Neutrophil (primary cell): ENCODE data around the gene MRTFB.
"Not testable (repeated sequence)": the region's sequence is repeated elsewhere in the genome, so short reads cannot be mapped to it uniquely, and the experiment has no call there.

Source experiments
- H3K27ac ChIP-seq: fragments of 200-600 bp; sonication (generic); 2 replicates; pipeline ENCODE4 v1.5.1; 2016; ENCODE audit warnings: mild to moderate bottlenecking, moderate library complexity
- H3K27me3 ChIP-seq: fragments of 200-600 bp; sonication (generic); 2 replicates; pipeline ENCODE4 v1.6.0; 2016; ENCODE audit warnings: mild to moderate bottlenecking
- H3K36me3 ChIP-seq: fragments of 200-600 bp; sonication (generic); 2 replicates; pipeline ENCODE4 v1.5.1; 2017
- H3K4me1 ChIP-seq, 2 experiments: fragments of 200-600 bp in 1 of 2; sonication (generic) in 1 of 2; 1 replicate in 1 of 2; 2 replicates in 1 of 2; pipeline versions ENCODE4 v1.5.1 to v1.6.1; 2013 to 2016; ENCODE audit warnings: low read depth in 1 of 2, low read length in 1 of 2, mild to moderate bottlenecking in 1 of 2, moderate library complexity in 1 of 2; ENCODE audit not compliant: control insufficient read depth in 1 of 2, insufficient read depth in 1 of 2
- H3K4me3 ChIP-seq, 2 experiments: fragments of 200-600 bp in 1 of 2; sonication (generic) in 1 of 2; 1 replicate in 1 of 2; 2 replicates in 1 of 2; pipeline ENCODE4 v1.5.1; 2013 to 2016; ENCODE audit warnings: low read depth in 1 of 2, low read length in 1 of 2, mild to moderate bottlenecking in 1 of 2, moderate library complexity in 1 of 2
- H3K9me3 ChIP-seq: fragments of 200-600 bp; sonication (generic); 2 replicates; pipeline ENCODE4 v1.5.1; 2016
- TF ChIP-seq, protein P1 (sequence below): fragments of 200-600 bp; sonication (generic); IDR thresholded peaks from 2 replicates; pipeline ENCODE4 v1.5.1; 2016; ENCODE audit warnings: antibody characterized with exemption

MRTFB gene

DNA sequence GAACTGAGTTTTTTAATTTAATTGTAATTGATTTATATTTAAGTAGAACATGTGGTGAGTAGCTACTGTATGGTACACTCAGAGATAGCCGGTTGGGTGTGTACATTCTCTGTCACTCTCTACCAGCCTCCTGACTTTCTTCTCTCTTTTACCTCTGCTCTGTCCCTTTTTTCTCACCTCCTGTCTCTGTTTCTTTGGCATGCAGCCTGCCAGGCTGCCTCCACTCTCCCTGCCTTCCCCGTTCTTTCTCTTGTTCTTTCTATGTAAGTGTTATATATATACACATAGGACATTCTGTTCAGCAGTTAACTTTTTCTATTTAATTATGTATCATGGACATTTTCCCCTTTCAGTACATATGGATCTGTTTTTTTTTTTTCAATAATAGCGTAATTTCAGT, 50.8 kb downstream of the MRTFB start:
- Histone ChIP-seq H3K27ac (no peak overlapping the region), H3K27me3 (no peaks in the 10 kb centered on the region), H3K9me3 (no peaks in the 10 kb centered on the region), H3K4me3 (no peak overlapping the region), H3K4me1 (no peaks in the 10 kb centered on the region), H3K36me3 (no peaks in the 10 kb centered on the region)
- TF ChIP-seq, protein P1, sequence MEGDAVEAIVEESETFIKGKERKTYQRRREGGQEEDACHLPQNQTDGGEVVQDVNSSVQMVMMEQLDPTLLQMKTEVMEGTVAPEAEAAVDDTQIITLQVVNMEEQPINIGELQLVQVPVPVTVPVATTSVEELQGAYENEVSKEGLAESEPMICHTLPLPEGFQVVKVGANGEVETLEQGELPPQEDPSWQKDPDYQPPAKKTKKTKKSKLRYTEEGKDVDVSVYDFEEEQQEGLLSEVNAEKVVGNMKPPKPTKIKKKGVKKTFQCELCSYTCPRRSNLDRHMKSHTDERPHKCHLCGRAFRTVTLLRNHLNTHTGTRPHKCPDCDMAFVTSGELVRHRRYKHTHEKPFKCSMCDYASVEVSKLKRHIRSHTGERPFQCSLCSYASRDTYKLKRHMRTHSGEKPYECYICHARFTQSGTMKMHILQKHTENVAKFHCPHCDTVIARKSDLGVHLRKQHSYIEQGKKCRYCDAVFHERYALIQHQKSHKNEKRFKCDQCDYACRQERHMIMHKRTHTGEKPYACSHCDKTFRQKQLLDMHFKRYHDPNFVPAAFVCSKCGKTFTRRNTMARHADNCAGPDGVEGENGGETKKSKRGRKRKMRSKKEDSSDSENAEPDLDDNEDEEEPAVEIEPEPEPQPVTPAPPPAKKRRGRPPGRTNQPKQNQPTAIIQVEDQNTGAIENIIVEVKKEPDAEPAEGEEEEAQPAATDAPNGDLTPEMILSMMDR, result no peak

GRCh38 chr16:14122430-14122829, 51.3 kb downstream of the MRTFB start:
- H3K4me1 ChIP-seq, H3K27me3 ChIP-seq, H3K36me3 ChIP-seq, H3K9me3 ChIP-seq, H3K27ac ChIP-seq, H3K4me3 ChIP-seq: not testable (repeated sequence)

- Histone ChIP-seq H3K36me3 (no peaks in the 10 kb centered on the region), H3K27ac (no peak overlapping the region), H3K9me3 (no peaks in the 10 kb centered on the region), H3K4me1 (no peaks in the 10 kb centered on the region), H3K27me3 (no peaks in the 10 kb centered on the region), H3K4me3 (no peak overlapping the region)
- TF ChIP-seq, protein P1, result no peak
These were observed 54.0 kb downstream of the MRTFB start for GRCh38 chr16:14125000-14125681.

GRCh38 chr16:14125708-14126107, 54.6 kb downstream of the MRTFB start:
- TF ChIP-seq, protein P1, result no peak
- Histone ChIP-seq H3K4me1 (no peaks in the 10 kb centered on the region), H3K27me3 (no peaks in the 10 kb centered on the region), H3K4me3 (no peak overlapping the region), H3K27ac (no peak overlapping the region), H3K36me3 (no peaks in the 10 kb centered on the region), H3K9me3 (no peaks in the 10 kb centered on the region)

GRCh38 chr16:14128097-14128496, 57.0 kb downstream of the MRTFB start:
- no peaks in the 10 kb centered on the region for H3K4me1 ChIP-seq
- TF ChIP-seq, protein P1, result no peak
- no peak overlapping the region for H3K27ac ChIP-seq
- no peaks in the 10 kb centered on the region for H3K9me3 ChIP-seq
- no peaks in the 10 kb centered on the region for H3K27me3 ChIP-seq
- no peak overlapping the region for H3K4me3 ChIP-seq
- H3K36me3 ChIP-seq, result no peaks in the 10 kb centered on the region

GRCh38 chr16:14129502-14129901, 58.4 kb downstream of the MRTFB start:
- no peak overlapping the region for H3K27ac ChIP-seq
- no peaks in the 10 kb centered on the region for H3K9me3 ChIP-seq
- no peaks in the 10 kb centered on the region for H3K27me3 ChIP-seq
- TF ChIP-seq, protein P1, result no peak
- no peaks in the 10 kb centered on the region for H3K4me1 ChIP-seq
- no peaks in the 10 kb centered on the region for H3K36me3 ChIP-seq
- no peak overlapping the region for H3K4me3 ChIP-seq
